Gastrocnemius medialis (tissue), 4 donors: ENCODE data around the gene ATG9A. TPM values are rescaled to one million over a fixed set of nuclear protein-coding genes. Genes with fewer than 3 reads are reported as not detected.

Experiments
- ATAC-seq, 2 donors: fragments of 150-250 bp; one replicate each; pipeline ENCODE4 v1.9.1; 2016
- DNase-seq, 2 donors: peaks; one replicate each; pipeline ENCODE4 v3.0.0-alpha.2; 2019
- H3K27ac ChIP-seq, 4 donors: fragments of 200-600 bp; sonication (generic); 1 replicate in 1 of 4; 2 replicates in 3 of 4; pipeline ENCODE4 v1.5.1; 2016 to 2018; ENCODE audit warnings: mild to moderate bottlenecking in 2 of 4, moderate library complexity in 1 of 4
- H3K27me3 ChIP-seq, 3 donors: fragments of 200-600 bp; sonication (generic) in 2 of 3; 1 replicate in 1 of 3; 2 replicates in 2 of 3; pipeline versions ENCODE4 v1.5.1 to v1.6.0; 2016 to 2019; ENCODE audit warnings: mild to moderate bottlenecking in 1 of 3, moderate library complexity in 1 of 3
- H3K36me3 ChIP-seq, 2 donors: fragments of 200-600 bp; sonication (generic) in 1 of 2; one replicate each; pipeline ENCODE4 v1.5.1; 2017 to 2018
- H3K4me1 ChIP-seq, 2 donors: fragments of 200-600 bp; sonication (generic) in 1 of 2; one replicate each; pipeline ENCODE4 v1.5.1; 2016 to 2017; ENCODE audit warnings: mild to moderate bottlenecking in 2 of 2
- H3K4me3 ChIP-seq, 4 donors: fragments of 200-600 bp; sonication (generic) in 3 of 4; 1 replicate in 1 of 4; 2 replicates in 3 of 4; pipeline ENCODE4 v1.5.1; 2016 to 2019; ENCODE audit warnings: mild to moderate bottlenecking in 2 of 4
- H3K9me3 ChIP-seq, 3 donors: fragments of 200-600 bp; sonication (generic) in 2 of 3; 1 replicate in 1 of 3; 2 replicates in 2 of 3; pipeline ENCODE4 v1.5.1; 2016 to 2019
- POLR2A ChIP-seq, 2 donors: fragments of 450-650 bp; IDR thresholded peaks; one replicate each; pipeline ENCODE4 v1.6.1; 2017; ENCODE audit warnings: antibody characterized with exemption in 2 of 2, mild to moderate bottlenecking in 2 of 2, moderate library complexity in 2 of 2
- in situ Hi-C, 4 donors: fragments of 200-750 bp; cut with MboI; loops; one replicate each; pipeline versions ENCODE4 v1.15.0 to v1.8.0; 2017; ENCODE audit warnings: low sequenced_read_pairs in 4 of 4
- intact Hi-C: fragments of 100-400 bp; cut with DNase I; formaldehyde crosslinking; loops from one replicate; pipeline ENCODE4 v1.15.1; 2023; ENCODE audit warnings: low total_unique reads
- total RNA-seq, 4 donors: library from RNA; depleted of rRNA; stranded (reverse); fragments of >200 nt; gene quantifications; one replicate each; pipeline versions ENCODE4 v1.1.0 to v1.2.3, GENCODE V29; 2016
- TF ChIP-seq, protein P1 (sequence below), 5 experiments: fragments of 450-650 bp in 3 of 5; fragments of 200-600 bp in 2 of 5; sonication (generic) in 2 of 5; IDR thresholded peaks in 4 of 5; conservative IDR thresholded peaks in 1 of 5; 1 replicate in 4 of 5; 2 replicates in 1 of 5; pipeline ENCODE4 v1.5.1; 2016 to 2019; ENCODE audit warnings: antibody characterized with exemption in 5 of 5, mild to moderate bottlenecking in 3 of 5, moderate library complexity in 3 of 5

The ATG9A gene
- total RNA-seq, 4 donors from 2014 or later: 111 to 208 (median 176) TPM

- H3K4me3 ChIP-seq: peak overlapping the region in 1 of 4 donors; percentile 24
- intact Hi-C loops (loop anchor here (5.0 kb wide), 1 partner anchor 349 kb away; the partner anchor contains the start of gene STK11IP), in situ Hi-C loops (no loop called here)
- H3K4me1 ChIP-seq: peaks cover 66 to 73% of the 10 kb centered on the region in 2 donors
- ATAC-seq (no peak), DNase-seq (no peak)
- no peaks in the 10 kb centered on the region for H3K27me3 ChIP-seq
- H3K36me3 ChIP-seq: peaks cover 0 to 33% of the 10 kb centered on the region in 2 donors
- H3K9me3 ChIP-seq: no peaks in the 10 kb centered on the region
- TF ChIP-seq, protein P1, sequence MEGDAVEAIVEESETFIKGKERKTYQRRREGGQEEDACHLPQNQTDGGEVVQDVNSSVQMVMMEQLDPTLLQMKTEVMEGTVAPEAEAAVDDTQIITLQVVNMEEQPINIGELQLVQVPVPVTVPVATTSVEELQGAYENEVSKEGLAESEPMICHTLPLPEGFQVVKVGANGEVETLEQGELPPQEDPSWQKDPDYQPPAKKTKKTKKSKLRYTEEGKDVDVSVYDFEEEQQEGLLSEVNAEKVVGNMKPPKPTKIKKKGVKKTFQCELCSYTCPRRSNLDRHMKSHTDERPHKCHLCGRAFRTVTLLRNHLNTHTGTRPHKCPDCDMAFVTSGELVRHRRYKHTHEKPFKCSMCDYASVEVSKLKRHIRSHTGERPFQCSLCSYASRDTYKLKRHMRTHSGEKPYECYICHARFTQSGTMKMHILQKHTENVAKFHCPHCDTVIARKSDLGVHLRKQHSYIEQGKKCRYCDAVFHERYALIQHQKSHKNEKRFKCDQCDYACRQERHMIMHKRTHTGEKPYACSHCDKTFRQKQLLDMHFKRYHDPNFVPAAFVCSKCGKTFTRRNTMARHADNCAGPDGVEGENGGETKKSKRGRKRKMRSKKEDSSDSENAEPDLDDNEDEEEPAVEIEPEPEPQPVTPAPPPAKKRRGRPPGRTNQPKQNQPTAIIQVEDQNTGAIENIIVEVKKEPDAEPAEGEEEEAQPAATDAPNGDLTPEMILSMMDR (IDR thresholded peaks at IDR 0.05 in 4 of 5, conservative IDR thresholded peaks at IDR 0.05 in 1 of 5): no peak
- peak overlapping the region; percentile 91 to 99 (median 96) for H3K27ac ChIP-seq
Observed at GRCh38 chr2:219247678-219248642, 18.5 kb upstream of the ATG9A start.

DNA sequence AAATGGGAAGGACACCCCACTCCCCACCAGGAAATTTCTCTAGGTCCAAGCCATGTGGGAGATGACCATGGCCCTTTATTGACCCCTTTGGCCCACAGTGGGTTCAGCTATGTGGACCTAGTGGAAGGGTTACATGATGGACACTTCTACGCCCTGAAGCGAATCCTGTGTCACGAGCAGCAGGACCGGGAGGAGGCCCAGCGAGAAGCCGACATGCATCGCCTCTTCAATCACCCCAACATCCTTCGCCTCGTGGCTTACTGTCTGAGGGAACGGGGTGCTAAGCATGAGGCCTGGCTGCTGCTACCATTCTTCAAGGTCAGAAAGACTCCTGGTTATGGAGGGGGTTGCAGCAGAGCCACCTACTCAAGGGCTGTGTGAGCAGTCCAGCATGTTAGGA lies 17.1 kb upstream of the ATG9A start:
- peak overlapping the region in 3 of 4 donors; percentile 95 to 99 (median 98) for H3K27ac ChIP-seq
- no peak overlapping the region for H3K4me3 ChIP-seq
- intact Hi-C loops: loop anchor here (5.0 kb wide), 1 partner anchor 351 kb away; the partner anchor contains the start of gene STK11IP

GRCh38 chr2:219245899-219246230 lies 16.4 kb upstream of the ATG9A start:
- in situ Hi-C loops: no loop called here
- Histone ChIP-seq H3K9me3 (no peaks in the 10 kb centered on the region), H3K4me1 (peaks cover 48 to 52% of the 10 kb centered on the region in 2 donors), H3K4me3 (peak overlapping the region; percentile 65 to 98 (median 82)), H3K27ac (peak overlapping the region; percentile 83 to 99 (median 96)), H3K36me3 (peaks cover 0 to 25% of the 10 kb centered on the region in 2 donors), H3K27me3 (no peaks in the 10 kb centered on the region)
- intact Hi-C loops: loop anchor here (1.0 to 5.0 kb wide), 3 partner anchors 17 to 351 kb away; partner anchors contain the start of genes ANKZF1, ATG9A, CNPPD1 and STK11IP
- DNase-seq (no peak), ATAC-seq (peak; percentile 1 to 2)
- no peak for TF ChIP-seq POLR2A (IDR thresholded peaks at IDR 0.05)
- TF ChIP-seq, protein P1 (IDR thresholded peaks at IDR 0.05 in 4 of 5, conservative IDR thresholded peaks at IDR 0.05 in 1 of 5): no peak

More for the DNA sequence above, 17.1 kb upstream of the ATG9A start:
- Histone ChIP-seq H3K36me3 (peaks cover 0 to 32% of the 10 kb centered on the region in 2 donors), H3K27me3 (no peaks in the 10 kb centered on the region), H3K9me3 (no peaks in the 10 kb centered on the region), H3K4me1 (peaks cover 55 to 59% of the 10 kb centered on the region in 2 donors)
- no peak for DNase-seq
- no peak for ATAC-seq
- TF ChIP-seq POLR2A (IDR thresholded peaks at IDR 0.05): no peak
- TF ChIP-seq, protein P1 (IDR thresholded peaks at IDR 0.05 in 4 of 5, conservative IDR thresholded peaks at IDR 0.05 in 1 of 5): no peak
- in situ Hi-C loops: no loop called here

- DNase-seq: peak; percentile 85 to 91
- intact Hi-C loops: loop anchor here (1.0 to 5.0 kb wide), 3 partner anchors 16 to 352 kb away; partner anchors contain the start of genes ANKZF1, ATG9A, CNPPD1 and STK11IP
- peak; percentile 89 to 90 for ATAC-seq
- Histone ChIP-seq H3K4me3 (peak within 1 kb of the TSS; percentile 65 to 98 (median 82)), H3K27ac (peak within 1 kb of the TSS; percentile 83 to 99 (median 96)), H3K9me3 (no peaks in the 10 kb centered on the region), H3K27me3 (no peaks in the 10 kb centered on the region), H3K4me1 (peaks cover 43 to 47% of the 10 kb centered on the region in 2 donors), H3K36me3 (peaks cover 0 to 20% of the 10 kb centered on the region in 2 donors)
- in situ Hi-C loops: no loop called here
- TF ChIP-seq, protein P1 (IDR thresholded peaks at IDR 0.05 in 4 of 5, conservative IDR thresholded peaks at IDR 0.05 in 1 of 5): no peak
- TF ChIP-seq POLR2A (IDR thresholded peaks at IDR 0.05): peak; percentile 76 to 89
Observed at GRCh38 chr2:219245148-219245898, 15.9 kb upstream of the ATG9A start, which contains the start of the genes GLB1L and STK16. GLB1L (minus strand) TSS chr2:219245444; CDS start chr2:219243573, 1,871 bp downstream. STK16 (plus strand) TSS chr2:219245479; CDS start chr2:219246000, 521 bp downstream.
